T-helper 2 cell treated with Interferon-gamma antibody and Interleukin-4, amounts not matched to agents 100 ng/mL and 5 ng/mL, for 36 hours (primary cell): ENCODE data around the gene PRDM2. TPM values are rescaled to one million over a fixed set of nuclear protein-coding genes. Genes with fewer than 3 reads are reported as not detected.

Experiments
- intact Hi-C: fragments of 100-400 bp; cut with micrococcal nuclease; formaldehyde crosslinking; loops from one replicate; pipeline ENCODE4 v1.15.1; 2023
- total RNA-seq: library from RNA; stranded (reverse); gene quantifications from 2 replicates; pipeline ENCODE4 v1.2.3, GENCODE V29; 2022

Gene PRDM2
- total RNA-seq, 1 donor from 2014 or later = 54.0 TPM

DNA sequence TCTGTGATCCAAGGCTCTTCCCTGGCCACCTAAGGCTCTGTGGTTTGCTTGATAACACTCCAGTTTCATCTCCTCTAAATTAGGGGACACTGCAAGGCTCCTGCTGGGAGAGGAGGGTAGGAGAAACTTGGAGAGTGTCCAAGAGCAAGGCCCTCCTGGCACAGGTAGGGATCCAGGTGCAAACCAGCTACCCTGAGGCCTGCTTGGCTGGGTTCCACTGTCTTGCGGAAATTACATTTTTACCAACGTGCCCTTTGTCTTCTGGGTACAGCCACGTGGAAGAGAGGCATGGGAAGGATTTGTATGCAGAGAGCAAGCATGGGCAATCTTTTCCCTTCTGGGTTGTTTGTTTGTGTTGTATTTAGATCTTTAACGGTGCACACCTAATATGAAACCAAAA lies 132.5 kb downstream of the PRDM2 start:
- intact Hi-C loops = no loop called here

DNA sequence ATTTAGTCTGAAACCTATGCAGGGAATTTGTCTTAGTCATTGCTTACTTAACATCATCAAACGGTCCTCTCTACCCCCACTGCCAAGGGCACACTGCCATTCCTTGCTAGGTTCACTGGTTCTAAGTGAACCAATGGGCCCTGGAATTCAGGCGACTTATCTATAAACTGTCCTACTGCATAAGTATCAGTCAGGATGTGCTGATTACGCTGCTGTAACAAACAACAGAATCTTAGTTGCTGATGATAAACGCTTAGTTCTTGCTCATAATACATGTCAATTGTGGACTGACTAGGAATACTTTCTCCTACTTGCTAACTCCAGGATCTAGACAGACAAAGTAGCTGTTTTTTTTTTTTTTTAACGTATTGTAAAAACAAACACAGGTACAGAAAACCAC lies 136.1 kb downstream of the PRDM2 start:
- intact Hi-C loops = no loop called here

DNA sequence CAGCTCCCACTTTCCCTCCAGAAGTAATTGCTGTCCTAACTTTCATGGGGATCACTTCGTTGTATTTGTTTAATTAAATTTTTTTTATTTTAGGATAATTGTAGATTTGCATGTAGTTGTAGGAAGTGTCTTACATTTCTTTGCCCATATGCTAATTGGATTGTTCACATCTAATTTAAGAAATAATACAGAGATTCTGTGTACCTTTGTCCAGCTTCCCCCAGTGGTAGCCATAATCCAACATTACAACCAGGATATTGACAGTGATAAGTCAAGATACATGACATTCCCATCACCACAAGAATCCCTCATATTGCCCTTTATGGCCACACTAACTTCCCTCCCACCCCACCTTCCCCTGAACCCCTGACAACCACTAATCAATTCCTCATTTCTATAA lies 136.6 kb downstream of the PRDM2 start:
- intact Hi-C loops = no loop called here

DNA sequence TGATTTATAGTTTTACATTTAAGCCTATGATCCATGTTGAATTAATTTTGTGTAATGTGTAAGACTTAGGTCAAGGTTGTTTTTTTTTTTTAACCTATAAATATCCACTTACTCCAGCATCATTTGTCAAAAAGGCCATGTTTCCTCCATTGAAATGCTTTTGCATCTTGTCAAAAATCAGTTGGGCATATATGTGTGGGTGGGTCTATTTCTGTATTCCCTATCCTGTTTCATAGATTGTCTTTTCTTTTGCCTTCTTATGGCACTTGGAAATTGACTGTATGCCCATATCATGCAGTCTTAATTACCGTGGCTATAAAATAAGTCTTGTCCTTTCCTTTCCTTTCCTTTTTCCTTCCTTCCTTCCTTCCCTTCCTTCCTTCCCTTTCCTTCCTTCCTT lies 138.2 kb downstream of the PRDM2 start:
- intact Hi-C loops = no loop called here

DNA sequence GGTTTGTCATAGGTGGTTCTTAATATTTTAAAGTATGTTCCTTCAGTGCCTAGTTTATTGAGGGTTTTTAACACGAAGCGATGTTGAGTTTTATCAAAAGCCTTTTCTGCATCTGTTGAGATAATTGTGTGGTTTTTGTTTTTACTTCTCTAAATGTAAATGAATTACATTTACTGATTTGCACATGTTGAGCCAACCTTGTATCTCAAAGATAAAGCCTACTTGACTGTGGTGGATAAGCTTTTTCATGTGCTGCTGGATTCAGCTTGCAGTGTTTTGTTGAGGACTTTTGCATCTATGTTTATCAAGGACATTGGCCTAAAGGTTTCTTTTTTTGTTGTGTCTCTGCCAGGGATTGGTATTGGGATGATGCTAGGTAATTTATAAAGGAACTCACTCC lies 142.5 kb downstream of the PRDM2 start:
- intact Hi-C loops = no loop called here

DNA sequence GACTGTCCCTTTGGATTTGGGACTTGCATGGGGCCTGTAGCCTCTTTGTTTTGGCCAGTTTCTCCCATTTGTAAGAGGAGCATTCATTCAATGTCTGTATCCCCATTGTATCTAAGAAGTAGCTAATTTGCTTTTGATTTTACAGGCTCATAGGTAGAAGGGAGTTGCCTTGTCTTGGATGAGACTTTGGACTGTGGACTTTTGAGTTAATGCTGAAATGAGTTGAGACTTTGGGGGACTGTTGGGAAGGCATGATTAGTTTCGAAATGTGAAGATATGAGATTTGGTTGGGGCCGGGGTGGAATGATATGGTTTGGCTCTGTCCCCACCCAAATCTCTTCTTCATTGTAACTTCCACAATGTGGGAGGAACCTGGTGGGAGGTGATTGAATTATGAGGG lies 151.7 kb downstream of the PRDM2 start:
- intact Hi-C loops = no loop called here

DNA sequence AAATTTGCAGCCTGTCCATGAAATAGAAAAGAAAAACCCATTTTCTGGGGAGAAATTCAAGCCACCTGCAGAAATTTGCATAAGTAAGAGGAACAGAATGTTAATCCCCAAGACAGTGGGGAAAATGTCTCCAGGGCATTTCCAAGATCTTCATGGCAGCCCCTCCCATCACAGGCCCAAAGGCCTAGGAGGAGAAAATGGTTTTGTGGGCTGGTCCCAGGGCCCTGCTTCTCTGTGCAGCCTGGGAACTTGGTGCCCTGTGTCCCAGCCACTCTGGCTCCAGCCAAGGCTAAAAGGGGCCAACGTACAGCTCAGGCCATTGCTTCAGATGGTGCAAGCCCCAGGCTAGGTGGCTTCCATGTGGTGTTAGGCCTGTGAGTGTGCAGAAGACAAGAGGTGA lies 155.6 kb downstream of the PRDM2 start:
- intact Hi-C loops = no loop called here

DNA sequence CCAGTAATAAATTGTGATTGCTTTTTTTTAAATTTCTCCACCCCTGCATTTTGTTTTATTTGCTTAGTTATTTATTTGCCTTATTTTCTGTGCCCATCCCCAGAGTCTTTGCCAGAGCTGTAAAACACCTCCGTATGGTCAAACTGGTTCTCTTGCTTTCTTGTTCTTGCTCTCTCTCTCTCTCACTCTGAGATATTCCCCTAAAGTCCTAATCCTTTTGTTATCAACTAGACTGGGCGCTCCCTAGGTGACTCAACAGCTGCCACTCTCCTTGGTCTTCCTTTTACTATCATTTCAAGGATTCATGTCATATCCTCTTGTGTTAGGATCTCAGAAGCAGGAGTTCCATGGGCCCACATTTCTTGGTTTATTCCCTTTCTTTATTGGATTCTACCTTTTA lies 160.0 kb downstream of the PRDM2 start:
- intact Hi-C loops = no loop called here

DNA sequence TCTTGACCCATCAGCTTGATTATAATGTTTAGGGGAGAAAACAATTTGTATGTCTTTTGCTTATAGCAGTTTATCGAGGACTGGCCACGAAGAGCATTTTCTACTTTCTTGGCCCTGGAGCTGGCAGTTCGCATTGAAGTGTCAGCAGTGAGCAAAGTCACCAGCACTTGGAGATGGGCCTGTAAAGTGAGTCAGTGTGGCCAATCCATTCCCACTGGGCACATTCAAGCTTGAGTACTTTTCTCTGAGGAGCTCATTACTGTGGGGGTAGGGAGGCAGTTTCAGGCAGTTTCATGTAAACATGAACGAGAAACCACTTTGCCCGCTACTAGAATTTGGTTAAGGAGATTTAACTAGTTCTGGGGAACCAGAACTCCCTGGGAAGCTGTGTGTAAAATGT lies 164.8 kb downstream of the PRDM2 start:
- intact Hi-C loops = no loop called here

DNA sequence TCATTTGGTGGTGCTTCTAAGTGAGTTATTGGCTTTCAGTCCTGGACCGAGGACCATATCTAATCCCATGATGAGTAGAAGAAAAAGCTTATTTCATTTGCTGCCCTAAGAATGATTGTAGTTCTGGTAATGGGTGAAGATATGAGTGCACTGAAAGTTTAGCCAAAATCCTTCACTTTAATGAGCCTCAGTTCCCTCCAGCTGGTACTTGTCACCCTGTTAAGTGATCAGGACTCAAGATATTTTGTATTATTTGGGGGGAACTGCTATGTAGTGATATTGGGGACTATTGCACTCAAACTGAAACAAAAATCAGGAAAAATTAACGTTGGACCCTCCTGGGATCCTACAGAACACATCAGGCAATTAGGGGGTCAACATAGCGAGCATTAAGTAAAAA lies 165.9 kb downstream of the PRDM2 start:
- intact Hi-C loops = no loop called here

DNA sequence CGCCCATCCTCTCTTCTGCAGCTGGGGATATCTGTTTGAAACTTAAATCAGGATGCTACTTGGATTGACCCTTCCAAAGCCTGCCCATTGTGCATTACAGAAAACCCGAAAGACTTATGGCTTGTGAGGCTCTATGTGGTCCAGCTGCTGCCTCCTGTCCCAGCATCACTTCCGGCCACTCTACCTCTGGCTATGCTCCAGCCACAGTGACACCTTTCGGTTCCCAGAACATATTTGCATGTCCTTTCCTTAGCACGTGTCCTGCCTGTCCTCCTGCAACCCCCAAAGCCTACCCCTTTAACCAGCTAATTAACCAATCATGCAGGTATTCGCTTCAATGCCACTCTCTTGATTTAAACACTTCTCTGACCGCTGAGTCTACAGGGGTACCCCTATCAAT lies 167.6 kb downstream of the PRDM2 start:
- intact Hi-C loops = no loop called here

DNA sequence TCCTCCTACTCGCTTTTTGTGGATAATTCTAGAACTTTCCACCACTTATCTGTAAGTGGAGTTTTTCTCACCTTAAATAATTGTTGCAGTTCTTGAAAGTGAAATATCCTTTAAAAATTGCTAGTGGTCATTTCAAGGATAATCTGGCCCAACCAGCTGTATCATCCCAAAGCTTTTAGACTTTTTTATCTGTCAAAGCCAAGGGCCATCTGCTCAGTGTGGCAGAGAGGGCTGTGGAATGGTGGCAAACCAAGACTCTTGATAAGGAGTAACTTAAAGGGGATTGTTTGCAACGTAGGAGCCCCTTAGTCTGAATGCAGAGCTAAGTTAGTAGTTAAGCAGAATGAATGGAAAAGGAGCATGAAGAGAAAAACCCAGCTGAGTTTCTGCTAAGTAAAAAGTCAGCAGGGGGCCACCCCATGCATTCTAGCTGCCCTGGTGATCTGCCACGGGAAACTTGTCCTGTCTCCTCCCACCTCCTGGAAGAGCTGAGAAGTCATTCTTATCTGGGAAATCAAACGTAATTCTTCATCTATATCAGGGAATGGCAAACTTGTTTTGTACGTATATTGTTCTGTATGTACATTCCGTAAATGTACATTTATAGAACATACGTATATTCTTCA lies 169.3 kb downstream of the PRDM2 start:
- intact Hi-C loops = no loop called here

DNA sequence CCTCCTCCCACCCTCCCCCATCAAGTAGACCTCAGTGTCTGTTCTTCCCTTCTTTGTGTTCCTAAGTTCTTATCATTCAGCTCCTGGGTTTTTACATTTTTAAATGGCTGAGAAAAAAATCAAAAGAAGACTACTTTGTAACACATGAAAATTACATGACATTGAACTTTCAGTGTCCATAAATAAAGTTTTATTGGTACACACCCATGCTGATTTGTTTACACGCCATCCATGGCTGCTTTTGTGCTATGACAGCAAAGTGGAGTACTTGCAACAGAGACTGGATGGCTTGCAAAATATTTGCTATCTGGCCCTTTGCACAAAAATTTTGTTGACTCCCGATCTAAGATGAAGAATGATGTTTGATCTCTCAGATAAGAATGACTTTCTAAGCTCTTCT lies 171.4 kb downstream of the PRDM2 start:
- intact Hi-C loops = no loop called here

DNA sequence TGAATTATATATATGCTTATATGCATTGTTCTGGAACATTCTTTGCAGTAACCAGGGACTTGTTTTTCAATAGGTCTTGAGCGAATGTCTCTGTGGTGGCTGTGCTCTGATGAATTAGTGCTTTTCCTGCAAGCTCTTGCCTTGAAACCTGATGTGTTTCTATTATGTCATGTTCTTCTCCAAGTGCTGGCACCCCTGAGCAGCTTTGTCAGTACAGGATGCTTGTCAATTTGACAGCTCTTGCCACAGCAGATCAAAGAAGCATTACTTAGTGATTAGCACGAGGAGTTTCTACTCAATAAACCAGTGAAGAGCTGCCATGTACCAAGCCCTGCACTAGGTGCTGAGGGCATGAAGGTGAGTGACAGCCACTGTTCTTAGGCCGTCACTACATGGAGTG lies 171.9 kb downstream of the PRDM2 start:
- intact Hi-C loops = no loop called here

DNA sequence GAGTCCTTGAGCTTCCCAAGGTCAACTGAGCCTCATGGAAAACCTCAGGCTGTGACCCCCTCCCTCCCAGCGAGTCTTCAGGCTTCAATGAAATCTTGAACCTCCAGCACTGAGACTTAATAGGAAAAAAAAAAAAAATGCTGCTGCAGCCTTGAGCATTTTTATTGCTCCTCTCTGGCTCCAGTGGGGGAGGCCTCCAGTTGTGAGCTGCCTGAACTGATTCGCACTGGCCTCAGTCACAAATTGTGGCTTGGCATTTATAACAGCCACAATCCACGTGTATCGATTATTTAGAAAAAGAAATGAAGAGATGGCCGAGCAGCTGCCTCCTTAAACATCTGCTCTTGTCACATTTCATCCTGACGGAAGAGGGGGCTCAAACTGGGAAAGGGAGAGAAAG lies 173.0 kb downstream of the PRDM2 start:
- intact Hi-C loops = no loop called here

Other genes starting within 250 kb of the PRDM2 start
- gene LRRC38, start 186.2 kb upstream of the PRDM2 start, total RNA-seq = not detected in 2 replicates
- not detected in 2 replicates for gene PDPN, start 116.4 kb upstream of the PRDM2 start, total RNA-seq